HEK293 (cell line): ENCODE measurements around the gene ENO2.

Experiments used
- CTCF ChIA-PET: fragments of 350-600 bp; formaldehyde crosslinking; extraction: SDS; loops from one replicate; lab custom pipeline; 2021; ENCODE audit warnings: antibody characterized with exemption; lab: Yijun Ruan, JAX
- POLR2A ChIA-PET: fragments of 300-600 bp; formaldehyde crosslinking; extraction: SDS; loops from one replicate; lab custom pipeline; 2020; ENCODE audit warnings: antibody characterized with exemption, inconsistent platforms; lab: Yijun Ruan, JAX
- H3K27ac ChIP-seq: fragments of 200-500 bp; sonication (Bioruptor generic); 2 replicates; pipeline ENCODE4 v1.5.1; 2014; ENCODE audit warnings: low read depth, low read length, control low read depth, inconsistent platforms; ENCODE audit errors: extremely low read depth
- H3K36me3 ChIP-seq, 2 experiments: fragments of 200-500 bp in 1 of 2; sonication (Bioruptor generic) in 1 of 2; 1 replicate in 1 of 2; 2 replicates in 1 of 2; pipeline ENCODE4 v1.5.1; 2014 to 2017; ENCODE audit warnings: inconsistent platforms in 2 of 2, low read length in 2 of 2; ENCODE audit not compliant: control insufficient read depth in 2 of 2, insufficient read depth in 1 of 2
- H3K4me1 ChIP-seq: fragments of 200-500 bp; sonication (Bioruptor generic); 2 replicates; pipeline ENCODE4 v1.5.1; 2014; ENCODE audit warnings: mild to moderate bottlenecking, low read length, inconsistent platforms; ENCODE audit not compliant: control insufficient read depth, insufficient read depth
- H3K4me3 ChIP-seq: 2 replicates; pipeline ENCODE4 v1.5.1; 2011; ENCODE audit warnings: low read depth, mild to moderate bottlenecking, control low read depth, low read length, moderate library complexity
- H3K9me3 ChIP-seq: fragments of 200-500 bp; sonication (Bioruptor generic); 2 replicates; pipeline ENCODE4 v1.5.1; 2014; ENCODE audit warnings: low read depth, low read length, inconsistent platforms; ENCODE audit not compliant: control insufficient read depth, insufficient read depth
- EGR2 ChIP-seq: fragments of 450-650 bp; formaldehyde crosslinking; IDR thresholded peaks from 2 replicates; pipeline ENCODE4 v1.5.1; 2016; ENCODE audit warnings: low read depth, missing biosample characterization, missing genetic modification characterization
- GLIS2 ChIP-seq: fragments of 450-650 bp; formaldehyde crosslinking; IDR thresholded peaks from 2 replicates; pipeline ENCODE4 v1.5.1; 2016; ENCODE audit warnings: missing biosample characterization, missing genetic modification characterization
- IKZF3 ChIP-seq: fragments of 450-650 bp; IDR thresholded peaks from 2 replicates; pipeline ENCODE4 v1.5.0; 2018; ENCODE audit warnings: missing biosample characterization, mild to moderate bottlenecking, missing genetic modification characterization, moderate library complexity
- KLF8 ChIP-seq: fragments of 450-650 bp; formaldehyde crosslinking; IDR thresholded peaks from 2 replicates; pipeline ENCODE4 v1.5.1; 2016; ENCODE audit warnings: missing biosample characterization, missing genetic modification characterization
- PATZ1 ChIP-seq: fragments of 450-650 bp; formaldehyde crosslinking; IDR thresholded peaks from 2 replicates; pipeline ENCODE4 v1.5.1; 2016; ENCODE audit warnings: missing biosample characterization, missing genetic modification characterization
- PRDM1 ChIP-seq: fragments of 450-650 bp; formaldehyde crosslinking; IDR thresholded peaks from 2 replicates; pipeline ENCODE4; 2016; ENCODE audit warnings: missing biosample characterization, missing genetic modification characterization
- PRDM10 ChIP-seq: fragments of 450-650 bp; formaldehyde crosslinking; IDR thresholded peaks from 2 replicates; pipeline ENCODE4 v1.5.1; 2016; ENCODE audit warnings: missing biosample characterization, missing genetic modification characterization
- ZBTB17 ChIP-seq: fragments of 450-650 bp; formaldehyde crosslinking; IDR thresholded peaks from 2 replicates; pipeline ENCODE4 v1.5.1; 2016; ENCODE audit warnings: missing biosample characterization, missing genetic modification characterization
- ZBTB26 ChIP-seq: fragments of 450-650 bp; formaldehyde crosslinking; optimal IDR thresholded peaks from 2 replicates; pipeline ENCODE3; 2016; ENCODE audit warnings: missing biosample characterization, mild to moderate bottlenecking, missing genetic modification characterization
- ZFHX2 ChIP-seq: fragments of 450-650 bp; formaldehyde crosslinking; conservative IDR thresholded peaks from 2 replicates; pipeline ENCODE4 v1.5.1; 2016; ENCODE audit warnings: missing biosample characterization, missing genetic modification characterization
- ZFP69B ChIP-seq: fragments of 450-650 bp; formaldehyde crosslinking; IDR thresholded peaks from 2 replicates; pipeline ENCODE4 v1.5.1; 2016; ENCODE audit warnings: missing biosample characterization, missing genetic modification characterization
- ZIC2 ChIP-seq: fragments of 450-650 bp; formaldehyde crosslinking; IDR thresholded peaks from 2 replicates; pipeline ENCODE4 v1.5.1; 2016; ENCODE audit warnings: missing biosample characterization, missing genetic modification characterization
- ZNF10 ChIP-seq: fragments of 450-650 bp; formaldehyde crosslinking; IDR thresholded peaks from 2 replicates; pipeline ENCODE4 v1.5.1; 2017; ENCODE audit warnings: missing biosample characterization, missing genetic modification characterization
- ZNF138 ChIP-seq: fragments of 450-650 bp; formaldehyde crosslinking; IDR thresholded peaks from 2 replicates; pipeline ENCODE4 v1.5.1; 2016; ENCODE audit warnings: missing biosample characterization, missing genetic modification characterization, borderline replicate concordance
- ZNF16 ChIP-seq: fragments of 450-650 bp; formaldehyde crosslinking; IDR thresholded peaks from 2 replicates; pipeline ENCODE4 v1.5.1; 2016; ENCODE audit warnings: low read depth, missing biosample characterization, missing genetic modification characterization
- ZNF169 ChIP-seq: fragments of 450-650 bp; formaldehyde crosslinking; IDR thresholded peaks from 2 replicates; pipeline ENCODE4 v1.5.1; 2016; ENCODE audit warnings: missing biosample characterization, missing genetic modification characterization
- ZNF362 ChIP-seq: fragments of 450-650 bp; formaldehyde crosslinking; IDR thresholded peaks from 2 replicates; pipeline ENCODE4 v1.5.1; 2016; ENCODE audit warnings: missing biosample characterization, missing genetic modification characterization
- ZNF366 ChIP-seq: fragments of 450-650 bp; formaldehyde crosslinking; conservative IDR thresholded peaks from 2 replicates; pipeline ENCODE4 v1.5.1; 2016; ENCODE audit warnings: missing biosample characterization, missing genetic modification characterization
- ZNF394 ChIP-seq: fragments of 450-650 bp; formaldehyde crosslinking; IDR thresholded peaks from 2 replicates; pipeline ENCODE4 v1.5.1; 2016; ENCODE audit warnings: missing biosample characterization, missing genetic modification characterization, mild to moderate bottlenecking, moderate library complexity, borderline replicate concordance
- ZNF514 ChIP-seq: fragments of 450-650 bp; formaldehyde crosslinking; IDR thresholded peaks from 2 replicates; pipeline ENCODE4 v1.5.1; 2016; ENCODE audit warnings: missing biosample characterization, missing genetic modification characterization
- ZNF548 ChIP-seq: fragments of 450-650 bp; formaldehyde crosslinking; IDR thresholded peaks from 2 replicates; pipeline ENCODE4 v1.5.1; 2016; ENCODE audit warnings: missing biosample characterization, missing genetic modification characterization
- ZNF660 ChIP-seq: fragments of 450-650 bp; IDR thresholded peaks from 2 replicates; pipeline ENCODE4 v1.5.1; 2018; ENCODE audit warnings: missing biosample characterization, mild to moderate bottlenecking, missing genetic modification characterization
- ZNF768 ChIP-seq: fragments of 450-650 bp; formaldehyde crosslinking; IDR thresholded peaks from 2 replicates; pipeline ENCODE4 v1.5.1; 2018; ENCODE audit warnings: missing biosample characterization, mild to moderate bottlenecking, missing genetic modification characterization
- ZSCAN18 ChIP-seq: fragments of 450-650 bp; formaldehyde crosslinking; IDR thresholded peaks from 2 replicates; pipeline ENCODE4 v1.5.1; 2016; ENCODE audit warnings: missing biosample characterization, missing genetic modification characterization

ENO2 gene

GRCh38 chr12:6932766-6933165 lies 18.4 kb downstream of the ENO2 start (continued):
- TF ChIP-seq ZSCAN18 = no peak
- TF ChIP-seq PRDM10 (tag by site-specific recombination) = no peak

- H3K4me1 ChIP-seq = peaks cover 6% of the 10 kb centered on the region
- CTCF ChIA-PET = interaction anchor here (0.7 to 3.5 kb wide), 5 partner anchors 9 to 1557 kb away, joined by 3 to 27 read pairs (median 3); partner anchors contain the start of genes C12orf57 and RNU7-1
These were observed 19.7 kb downstream of the ENO2 start for GRCh38 chr12:6934110-6934509.

GRCh38 chr12:6935371-6936193 lies 21.2 kb downstream of the ENO2 start:
- POLR2A ChIA-PET = interaction anchor here (0.6 to 1.7 kb wide), 4 partner anchors 10 to 19 kb away, joined by 4 to 6 read pairs (median 4); no protein-coding TSS in a partner anchor
- Histone ChIP-seq H3K4me1 (peaks cover 6% of the 10 kb centered on the region), H3K4me3 (no peak overlapping the region), H3K36me3 (peaks cover 30 to 74% of the 10 kb centered on the region in 2 experiments), H3K27ac (peak overlapping the region; percentile 14; the same call in 1 of the 2 replicates), H3K9me3 (no peaks in the 10 kb centered on the region)
- CTCF ChIA-PET = interaction anchor here (0.6 to 4.9 kb wide), 6 partner anchors 9 to 218 kb away, joined by 3 to 53 read pairs (median 4); no protein-coding TSS in a partner anchor
- no peak for TF ChIP-seq ZNF362 (tag by site-specific recombination)
- TF ChIP-seq PRDM1 (tag by site-specific recombination) = peak; percentile 47
- TF ChIP-seq ZNF366 (tag by site-specific recombination) = 0 out of 2 replicates have a peak, but pooled peaks have one; percentile 23
- 0 out of 2 replicates have a peak, but pooled peaks have one; percentile 31 for TF ChIP-seq IKZF3
- no peak for TF ChIP-seq ZNF548 (tag by site-specific recombination)
- TF ChIP-seq KLF8 (tag by site-specific recombination) = no peak
- peak; percentile 21; the same call in 1 of the 2 replicates for TF ChIP-seq EGR2 (tag by site-specific recombination)
- no peak for TF ChIP-seq ZNF169 (tag by site-specific recombination)
- TF ChIP-seq ZNF16 (tag by site-specific recombination) = no peak
- TF ChIP-seq ZBTB26 (tag by site-specific recombination) = no peak
- peak; percentile 93 for TF ChIP-seq GLIS2
- TF ChIP-seq ZNF10 (tag by site-specific recombination) = no peak
- peak; percentile 60; the same call in 1 of the 2 replicates for TF ChIP-seq PATZ1
- TF ChIP-seq ZFP69B (tag by site-specific recombination) = no peak
- no peak for TF ChIP-seq ZNF394
- peak; percentile 62 for TF ChIP-seq ZFHX2 (tag by site-specific recombination)

More at GRCh38 chr12:6934110-6934509, 19.7 kb downstream of the ENO2 start:
- H3K36me3 ChIP-seq = peaks cover 22 to 71% of the 10 kb centered on the region in 2 experiments
- POLR2A ChIA-PET = interaction anchor here (0.8 to 1.1 kb wide), 3 partner anchors 9 to 61 kb away, joined by 3 to 5 read pairs (median 4); partner anchors contain the start of genes C12orf57, RNU7-1 and SPSB2
- H3K4me3 ChIP-seq = no peak overlapping the region
- no peak for TF ChIP-seq ZBTB17 (tag by site-specific recombination)
- 0 out of 2 replicates have a peak, but pooled peaks have one; percentile 13 for TF ChIP-seq IKZF3
- peak; percentile 32 for TF ChIP-seq ZNF366 (tag by site-specific recombination)
- no peak for TF ChIP-seq ZNF514
- TF ChIP-seq ZIC2 = no peak
- no peak for TF ChIP-seq ZNF768 (tag by site-specific recombination)
- TF ChIP-seq ZNF138 (tag by site-specific recombination) = no peak
- TF ChIP-seq ZNF660 (tag by site-specific recombination) = no peak
- no peak overlapping the region; the same call in 1 of the 2 replicates for H3K27ac ChIP-seq
- H3K9me3 ChIP-seq = no peaks in the 10 kb centered on the region
